PC-3 (cell line): ENCODE results near the gene GPRC5A. TPM values are rescaled to one million over a fixed set of nuclear protein-coding genes. Genes with fewer than 3 reads are reported as not detected.

Source experiments
- ATAC-seq: fragments of 200-7000 bp; cut with Tn5 transposase; 2 replicates; pipeline ENCODE4 v1.9.1; 2020; ENCODE audit warnings: mild to moderate bottlenecking, moderate library complexity
- BruUV-seq: library from RNA; stranded (reverse); fragments of 400-500 nt; replicated peaks from 2 replicates; lab custom pipeline; 2021; lab: Mats Ljungman, UMichigan
- CTCF ChIA-PET: fragments of 300-600 bp; sonication (Branson Sonifier 250); formaldehyde crosslinking; loops from one replicate; lab custom pipeline; 2022; ENCODE audit warnings: antibody characterized with exemption; lab: Charles Lee
- POLR2A ChIA-PET: fragments of 300-600 bp; sonication (Branson Sonifier 250); formaldehyde crosslinking; loops from one replicate; lab custom pipeline; 2022; ENCODE audit warnings: antibody characterized with exemption; ENCODE audit not compliant: unreplicated experiment; lab: Charles Lee
- DNase-seq: peaks from one replicate; pipeline ENCODE4 v3.0.0-alpha.2; 2015
- H2AFZ ChIP-seq: fragments of 300-600 bp; sonication (generic); 2 replicates; pipeline ENCODE4 v1.6.0; 2016; ENCODE audit warnings: antibody characterized with exemption, low read length
- H3F3A ChIP-seq: fragments of 300-600 bp; sonication (generic); one replicate; pipeline ENCODE4 v1.6.0; 2017; ENCODE audit warnings: antibody characterized with exemption, low read length, control low read depth, mild to moderate bottlenecking; ENCODE audit not compliant: unreplicated experiment
- H3K27ac ChIP-seq: fragments of 300-600 bp; sonication (generic); 2 replicates; pipeline ENCODE4 v1.5.1; 2016; ENCODE audit warnings: mild to moderate bottlenecking, low read length
- H3K27me3 ChIP-seq: fragments of 300-600 bp; sonication (generic); 2 replicates; pipeline ENCODE4 v1.6.1; 2016; ENCODE audit warnings: low read length, mixed read lengths
- H3K36me3 ChIP-seq: fragments of 300-600 bp; sonication (generic); 2 replicates; pipeline ENCODE4 v1.6.1; 2016; ENCODE audit warnings: low read depth, mixed run types, low read length, mixed read lengths
- H3K4me1 ChIP-seq: fragments of 300-600 bp; sonication (generic); 2 replicates; pipeline ENCODE4 v1.5.1; 2016; ENCODE audit warnings: low read length; ENCODE audit not compliant: insufficient read depth
- H3K4me2 ChIP-seq: fragments of 300-600 bp; sonication (generic); 2 replicates; pipeline ENCODE4 v1.6.0; 2016; ENCODE audit warnings: low read length
- H3K4me3 ChIP-seq: fragments of 300-600 bp; sonication (generic); 2 replicates; pipeline ENCODE4 v1.5.1; 2016; ENCODE audit warnings: mild to moderate bottlenecking, low read length, mixed read lengths
- H3K79me2 ChIP-seq: fragments of 300-600 bp; sonication (generic); 2 replicates; pipeline ENCODE4 v1.6.1; 2017; ENCODE audit warnings: low read length, mixed read lengths
- H3K9ac ChIP-seq: fragments of 300-600 bp; sonication (generic); 2 replicates; pipeline ENCODE4 v1.6.0; 2016; ENCODE audit warnings: mild to moderate bottlenecking, low read length
- H3K9me2 ChIP-seq: fragments of 300-600 bp; sonication (generic); replicated peaks from 2 replicates; pipeline ENCODE4 v1.6.1; 2016; ENCODE audit warnings: mixed run types, low read length, mixed read lengths
- H3K9me3 ChIP-seq: fragments of 300-600 bp; sonication (generic); 2 replicates; pipeline ENCODE4 v1.6.1; 2016; ENCODE audit warnings: low read length, mixed read lengths
- H4K20me1 ChIP-seq: fragments of 300-600 bp; sonication (generic); 2 replicates; pipeline ENCODE4 v1.6.1; 2016; ENCODE audit warnings: low read length, mixed read lengths
- EZH2 ChIP-seq: fragments of 300-600 bp; sonication (generic); IDR thresholded peaks from one replicate; pipeline ENCODE4 v1.6.1; 2017; ENCODE audit warnings: antibody characterized with exemption, mild to moderate bottlenecking, low read length; ENCODE audit not compliant: unreplicated experiment
- EZH2phosphoT487 ChIP-seq: fragments of 300-600 bp; sonication (generic); IDR thresholded peaks from 2 replicates; pipeline ENCODE4 v1.6.1; 2018; ENCODE audit warnings: mild to moderate bottlenecking, antibody characterized with exemption, low read length, borderline replicate concordance
- intact Hi-C: fragments of 100-400 bp; cut with micrococcal nuclease; formaldehyde crosslinking; loops from 2 replicates; pipeline ENCODE4 v1.9.0; 2023
- total RNA-seq: library from RNA; depleted of rRNA; stranded (reverse); fragments of >200 nt; gene quantifications from 2 replicates; pipeline ENCODE4 v1.2.3, GENCODE V29; 2014
- TF ChIP-seq, protein P1 (sequence below): fragments of 300-600 bp; sonication (generic); conservative IDR thresholded peaks from 2 replicates; pipeline ENCODE4 v1.5.1; 2017; ENCODE audit warnings: antibody characterized with exemption, low read depth, mild to moderate bottlenecking, low read length

GPRC5A gene
- total RNA-seq, 1 experiment from 2014 or later: 140 TPM

GRCh38 chr12:12892681-12893141 is 1.3 kb downstream of the GPRC5A start:
- ChIA-PET CTCF (no interaction called here), POLR2A (interaction anchor here (0.6 to 1.0 kb wide), 2 partner anchors 15 to 79 kb away, joined by 3 to 5 read pairs; no protein-coding TSS in a partner anchor)
- Histone ChIP-seq H3K27ac (peak overlapping the region; percentile 99), H3K4me3 (peak overlapping the region; percentile 97), H3K9me3 (no peaks in the 10 kb centered on the region), H3K27me3 (no peaks in the 10 kb centered on the region), H4K20me1 (peaks cover 56% of the 10 kb centered on the region), H3K36me3 (peaks cover 39% of the 10 kb centered on the region), H3K4me2 (peak overlapping the region; percentile 93), H3K4me1 (peaks cover 56% of the 10 kb centered on the region), H3K9ac (peak overlapping the region; percentile 98), H3K79me2 (peaks cover 90% of the 10 kb centered on the region), H2AFZ (no peak overlapping the region), H3F3A (peaks cover 7% of the 10 kb centered on the region), H3K9me2 (no peaks in the 10 kb centered on the region)
- intact Hi-C loops: no loop called here
- ATAC-seq: no peak
- TF ChIP-seq, protein P1, sequence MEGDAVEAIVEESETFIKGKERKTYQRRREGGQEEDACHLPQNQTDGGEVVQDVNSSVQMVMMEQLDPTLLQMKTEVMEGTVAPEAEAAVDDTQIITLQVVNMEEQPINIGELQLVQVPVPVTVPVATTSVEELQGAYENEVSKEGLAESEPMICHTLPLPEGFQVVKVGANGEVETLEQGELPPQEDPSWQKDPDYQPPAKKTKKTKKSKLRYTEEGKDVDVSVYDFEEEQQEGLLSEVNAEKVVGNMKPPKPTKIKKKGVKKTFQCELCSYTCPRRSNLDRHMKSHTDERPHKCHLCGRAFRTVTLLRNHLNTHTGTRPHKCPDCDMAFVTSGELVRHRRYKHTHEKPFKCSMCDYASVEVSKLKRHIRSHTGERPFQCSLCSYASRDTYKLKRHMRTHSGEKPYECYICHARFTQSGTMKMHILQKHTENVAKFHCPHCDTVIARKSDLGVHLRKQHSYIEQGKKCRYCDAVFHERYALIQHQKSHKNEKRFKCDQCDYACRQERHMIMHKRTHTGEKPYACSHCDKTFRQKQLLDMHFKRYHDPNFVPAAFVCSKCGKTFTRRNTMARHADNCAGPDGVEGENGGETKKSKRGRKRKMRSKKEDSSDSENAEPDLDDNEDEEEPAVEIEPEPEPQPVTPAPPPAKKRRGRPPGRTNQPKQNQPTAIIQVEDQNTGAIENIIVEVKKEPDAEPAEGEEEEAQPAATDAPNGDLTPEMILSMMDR: no peak
- no peak for TF ChIP-seq EZH2phosphoT487
- TF ChIP-seq EZH2: no peak
- BruUV-seq: no TSS peak
- peak; percentile 42 for DNase-seq

DNA sequence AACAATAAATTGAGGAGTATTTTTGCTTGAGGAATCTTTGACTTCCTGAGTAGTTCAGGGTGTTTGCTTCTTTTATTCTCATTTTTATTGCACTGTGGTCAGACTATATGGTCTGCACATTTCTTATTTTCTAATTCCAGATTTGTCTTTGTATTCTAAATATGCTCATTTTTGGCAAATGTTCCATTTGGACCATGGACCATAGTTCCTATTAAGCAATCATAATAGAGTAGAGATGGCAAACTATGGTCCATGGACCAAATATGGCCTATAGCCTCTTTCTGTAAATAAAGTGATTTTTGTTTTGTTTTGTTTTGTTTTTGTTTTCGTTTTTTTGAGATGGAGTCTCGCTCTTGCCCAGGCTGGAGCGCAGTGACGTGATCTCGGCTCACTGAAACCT is 2.1 kb downstream of the GPRC5A start:
- H3K79me2 ChIP-seq: peaks cover 97% of the 10 kb centered on the region

More for the DNA sequence above, 2.1 kb downstream of the GPRC5A start:
- no TSS peak for BruUV-seq
- DNase-seq (no peak), ATAC-seq (no peak)
- peak overlapping the region; percentile 98 for H3K9ac ChIP-seq
- H3K4me1 ChIP-seq: peaks cover 59% of the 10 kb centered on the region
- peaks cover 12% of the 10 kb centered on the region for H3F3A ChIP-seq
- H3K4me2 ChIP-seq: peak overlapping the region; percentile 93
- H3K4me3 ChIP-seq: peak overlapping the region; percentile 97
- H3K9me3 ChIP-seq: no peaks in the 10 kb centered on the region
- ChIA-PET POLR2A (interaction anchor here (0.7 to 1.0 kb wide), 2 partner anchors 16 to 507 kb away, joined by 5 read pairs; no protein-coding TSS in a partner anchor), CTCF (no interaction called here)
- H3K27me3 ChIP-seq: no peaks in the 10 kb centered on the region
- peak overlapping the region; percentile 99 for H3K27ac ChIP-seq
- H4K20me1 ChIP-seq: peaks cover 62% of the 10 kb centered on the region
- TF ChIP-seq EZH2 (no peak), EZH2phosphoT487 (no peak)
- TF ChIP-seq, protein P1: no peak
- H3K9me2 ChIP-seq: no peaks in the 10 kb centered on the region
- intact Hi-C loops: no loop called here
- no peak overlapping the region for H2AFZ ChIP-seq
- peaks cover 42% of the 10 kb centered on the region for H3K36me3 ChIP-seq
